GM10266 (cell line): ENCODE data around the gene PIEZO1.

Experiments used
- DNase-seq: peaks from one replicate; pipeline ENCODE4 v3.0.0; 2012; ENCODE audit errors: extremely low spot score
- CTCF ChIP-seq: IDR thresholded peaks from 2 replicates; pipeline ENCODE4 v1.5.1; 2012; ENCODE audit warnings: mild to moderate bottlenecking, low read depth; ENCODE audit not compliant: control insufficient read depth, insufficient read depth; ENCODE audit errors: missing control alignments

PIEZO1 gene

GRCh38 chr16:88799569-88800276 is 14.7 kb upstream of the PIEZO1 start:
- TF ChIP-seq CTCF = no peak
- no peak for DNase-seq

DNA sequence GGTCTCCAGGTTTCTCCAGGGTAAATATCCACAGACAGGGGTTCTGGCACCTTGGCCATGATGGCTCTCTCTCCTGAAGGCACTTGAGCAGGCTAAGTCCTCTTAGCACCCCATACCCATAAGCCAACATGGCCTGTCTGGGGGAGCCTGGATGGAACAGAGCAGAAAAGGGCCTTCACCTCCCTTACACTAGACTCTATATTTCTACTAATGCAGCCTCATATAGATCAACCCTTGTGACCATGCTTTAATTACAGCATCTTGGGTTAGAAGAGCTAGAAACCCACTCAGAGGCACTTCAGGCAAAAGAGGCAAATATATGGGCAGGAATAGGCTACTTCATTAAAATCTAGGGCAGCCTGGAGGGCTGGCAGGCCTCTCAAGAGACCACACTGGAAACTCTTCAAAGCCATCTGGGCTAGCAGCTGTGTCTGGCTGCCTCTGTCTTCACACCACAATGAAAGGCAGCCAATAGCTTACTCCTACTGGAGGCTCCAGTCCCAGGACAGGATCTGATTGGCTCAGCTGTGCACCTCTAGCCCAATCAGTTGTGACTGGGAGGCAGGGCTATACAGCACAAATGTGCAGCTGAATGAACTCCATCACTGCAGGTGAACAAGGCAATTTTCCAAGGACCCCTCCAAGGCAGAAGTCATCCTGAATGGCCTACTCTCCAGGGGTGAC is 13.9 kb upstream of the PIEZO1 start:
- DNase-seq = no peak
- no peak for TF ChIP-seq CTCF

GRCh38 chr16:88798073-88798472 is 13.1 kb upstream of the PIEZO1 start:
- no peak for DNase-seq

DNA sequence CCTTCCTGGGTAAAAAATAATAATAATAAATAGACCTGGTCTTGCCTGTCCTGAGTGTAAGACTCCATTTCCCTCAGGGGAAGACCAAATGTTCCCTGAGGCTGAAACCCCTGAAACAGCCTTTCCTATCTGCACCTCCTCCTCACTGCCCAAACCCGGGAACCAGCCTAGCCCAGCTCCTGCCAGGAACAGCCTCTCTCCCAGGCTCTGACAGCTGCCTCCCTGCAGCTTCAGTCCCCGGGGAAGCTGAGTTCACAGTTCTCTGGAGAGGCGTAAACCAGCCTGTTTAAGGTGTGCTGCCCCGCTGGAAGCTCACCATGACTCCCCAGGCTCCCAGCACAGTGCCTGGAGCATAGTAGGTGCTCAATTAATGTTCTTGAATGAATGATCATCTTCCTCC is 11.3 kb upstream of the PIEZO1 start:
- no peak for DNase-seq
- TF ChIP-seq CTCF = no peak

More at GRCh38 chr16:88798073-88798472, 13.1 kb upstream of the PIEZO1 start:
- TF ChIP-seq CTCF = no peak

DNA sequence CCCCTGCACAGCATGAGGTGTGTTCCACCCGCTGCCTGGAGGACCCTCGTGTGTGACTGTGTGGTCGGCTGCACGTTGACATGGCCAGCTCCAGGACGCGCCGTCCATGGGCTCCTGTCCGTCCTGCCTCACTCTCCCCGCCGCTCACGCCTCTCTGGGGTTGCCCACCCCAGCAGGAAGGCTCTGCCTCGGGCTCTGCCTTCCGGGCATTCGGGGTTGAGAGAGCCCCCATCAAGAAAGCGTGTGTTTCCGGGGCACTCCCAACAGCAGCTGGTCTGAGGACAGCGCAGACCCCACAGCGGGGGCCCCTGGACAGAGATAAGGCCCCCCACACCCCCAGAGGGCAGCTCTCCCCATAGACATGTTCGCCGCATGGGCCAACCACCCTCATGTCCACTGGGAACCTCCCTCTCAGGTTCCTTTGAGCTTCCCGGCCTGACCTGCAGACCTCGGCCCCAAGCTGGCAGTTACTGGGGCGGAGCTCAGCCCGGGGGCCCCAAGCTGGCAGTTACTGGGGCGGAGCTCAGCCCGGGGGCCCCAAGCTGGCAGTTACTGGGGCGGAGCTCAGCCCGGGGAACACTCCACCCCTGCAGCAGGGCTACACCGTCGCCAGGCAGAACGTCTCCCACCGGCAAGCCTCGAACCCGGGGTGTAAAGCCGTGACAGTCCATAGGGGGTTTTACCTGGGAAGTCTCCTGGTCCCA is 8.4 kb upstream of the PIEZO1 start:
- DNase-seq = no peak
- no peak for TF ChIP-seq CTCF

DNA sequence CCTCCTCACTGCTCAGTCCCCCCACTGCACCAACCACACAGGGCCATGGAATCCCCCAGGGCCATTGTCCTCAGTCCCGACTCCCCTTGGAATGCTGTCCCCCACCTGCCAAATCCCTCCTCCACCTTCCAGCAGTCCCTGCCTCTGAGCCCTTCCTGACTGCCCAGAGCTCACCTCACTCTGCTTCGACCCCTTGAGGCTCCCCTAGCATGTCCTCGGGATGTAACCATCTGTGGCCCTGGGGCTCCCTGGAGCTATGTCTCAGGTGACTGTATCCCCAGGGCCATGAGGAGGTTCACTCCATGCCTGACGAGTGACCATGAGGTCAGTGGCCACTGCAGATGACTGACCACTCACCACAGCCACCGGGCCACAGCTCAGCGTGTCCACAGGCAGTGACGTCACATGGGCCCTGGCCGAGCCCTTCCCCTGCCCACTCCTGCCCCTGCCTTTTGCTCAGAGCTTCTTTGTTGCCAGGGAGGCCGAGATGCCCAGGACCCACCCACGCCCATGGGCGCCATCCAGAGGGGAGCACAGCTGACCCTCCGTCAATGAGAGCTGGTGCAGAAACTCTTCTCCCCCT is 7.7 kb upstream of the PIEZO1 start:
- TF ChIP-seq CTCF = no peak
- no peak for DNase-seq
